Measurements from ENCODE around the gene MGAT5.

The MGAT5 gene

GRCh38 chr2:134335601-134336000, 81.7 kb downstream of the MGAT5 start:
- no peak for DNase-seq (ENCODE audit: low spot score)

GRCh38 chr2:134336352-134336751, 82.5 kb downstream of the MGAT5 start:
- DNase-seq (ENCODE audit: low spot score), result no peak

GRCh38 chr2:134336921-134337320, 83.0 kb downstream of the MGAT5 start:
- no peak for DNase-seq (ENCODE audit: low spot score)

- DNase-seq (ENCODE audit: low spot score), result no peak
Observed at GRCh38 chr2:134337631-134338030, 83.8 kb downstream of the MGAT5 start.

- DNase-seq (ENCODE audit: low spot score), result no peak
Observed at GRCh38 chr2:134338208-134338607, 84.3 kb downstream of the MGAT5 start.

- no peak for DNase-seq (ENCODE audit: low spot score)
Observed at GRCh38 chr2:134341476-134341875, 87.6 kb downstream of the MGAT5 start.

GRCh38 chr2:134344954-134345697, 91.3 kb downstream of the MGAT5 start:
- no peak for DNase-seq (ENCODE audit: low spot score)

- no peak for DNase-seq (ENCODE audit: low spot score)
Observed at GRCh38 chr2:134346141-134346540, 92.3 kb downstream of the MGAT5 start.

- no peak for DNase-seq (ENCODE audit: low spot score)
Observed at GRCh38 chr2:134347756-134348155, 93.9 kb downstream of the MGAT5 start.

- no peak for DNase-seq (ENCODE audit: low spot score)
Observed at GRCh38 chr2:134348239-134348638, 94.4 kb downstream of the MGAT5 start.

- no peak for DNase-seq (ENCODE audit: low spot score)
Observed at GRCh38 chr2:134348760-134349159, 94.9 kb downstream of the MGAT5 start.

GRCh38 chr2:134351016-134351415, 97.1 kb downstream of the MGAT5 start:
- DNase-seq (ENCODE audit: low spot score), result no peak

GRCh38 chr2:134351899-134352298, 98.0 kb downstream of the MGAT5 start:
- DNase-seq (ENCODE audit: low spot score), result no peak

GRCh38 chr2:134352844-134353243, 99.0 kb downstream of the MGAT5 start:
- DNase-seq (ENCODE audit: low spot score), result no peak

GRCh38 chr2:134354611-134355010, 100.7 kb downstream of the MGAT5 start:
- DNase-seq (ENCODE audit: low spot score), result no peak

GRCh38 chr2:134357814-134358213, 103.9 kb downstream of the MGAT5 start:
- no peak for DNase-seq (ENCODE audit: low spot score)

- DNase-seq (ENCODE audit: low spot score), result no peak
Observed at GRCh38 chr2:134359367-134360081, 105.7 kb downstream of the MGAT5 start.

GRCh38 chr2:134360745-134361487, 107.0 kb downstream of the MGAT5 start:
- DNase-seq (ENCODE audit: low spot score), result no peak

- no peak for DNase-seq (ENCODE audit: low spot score)
Observed at GRCh38 chr2:134361648-134362047, 107.8 kb downstream of the MGAT5 start.

GRCh38 chr2:134362152-134362668, 108.3 kb downstream of the MGAT5 start:
- no peak for DNase-seq (ENCODE audit: low spot score)

GRCh38 chr2:134362740-134363139, 108.9 kb downstream of the MGAT5 start:
- no peak for DNase-seq (ENCODE audit: low spot score)

GRCh38 chr2:134365356-134365755, 111.5 kb downstream of the MGAT5 start:
- DNase-seq (ENCODE audit: low spot score), result no peak

- DNase-seq (ENCODE audit: low spot score), result no peak
Observed at GRCh38 chr2:134366359-134366758, 112.5 kb downstream of the MGAT5 start.

Measured in left forelimb (tissue), 1 donor.